ENCODE results near the gene CHPF. TPM values are rescaled to one million over a fixed set of nuclear protein-coding genes. Genes with fewer than 3 reads are reported as not detected.
A peak's percentile ranks its signal among the peaks of the same experiment; 100 is the strongest.

CHPF gene
- total RNA-seq, 2 experiments from 2014 or later = 16.6 to 18.4 TPM

DNA sequence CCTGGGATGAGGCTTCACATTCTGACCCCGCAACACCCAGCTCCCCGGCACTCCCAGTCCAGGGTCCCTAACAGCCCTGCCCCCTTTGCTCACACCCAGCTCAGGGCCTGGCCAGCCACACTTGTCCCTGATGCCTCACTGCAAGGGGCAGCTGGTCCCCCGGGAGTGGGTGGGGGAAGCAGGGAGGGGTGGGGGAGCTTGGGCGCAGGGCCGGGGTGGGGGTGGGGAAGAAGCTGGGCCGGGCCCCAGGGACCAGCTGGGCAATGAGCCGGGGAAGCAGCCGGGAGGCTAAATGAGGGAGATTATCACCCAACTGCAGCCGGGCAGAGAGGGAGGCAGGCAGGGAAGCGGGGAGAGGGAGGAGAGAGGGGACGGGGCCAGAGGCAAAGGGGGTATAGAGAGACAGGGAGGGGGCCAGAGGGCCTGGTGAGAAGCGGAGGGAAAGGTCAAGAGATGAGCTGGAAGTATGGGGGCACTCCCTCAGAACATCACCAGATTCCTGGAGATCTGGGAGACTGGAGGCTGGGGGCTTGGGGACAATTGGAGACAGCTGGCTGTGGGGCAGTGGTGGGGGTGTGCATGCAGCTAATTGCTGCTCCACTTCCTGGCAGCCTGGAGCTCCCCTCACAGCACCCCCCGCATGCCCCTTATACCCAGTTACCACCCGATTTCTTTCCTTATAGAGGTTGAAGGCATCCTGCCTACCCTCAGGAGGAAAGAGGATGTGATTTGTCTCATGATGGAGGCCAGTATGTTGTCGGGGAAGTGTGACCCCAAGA lies 31.9 kb downstream of the CHPF start:
- POLR2A ChIA-PET = interaction anchor here (1.4 kb wide), 1 partner anchor 13 kb away, joined by 4 read pairs; the partner anchor contains the start of gene GMPPA
- Mint-ChIP-seq H3K4me1 (ENCODE audit: low read depth) (peaks cover 18% of the 10 kb centered on the region), H3K9me3 (no peaks in the 10 kb centered on the region), H3K27ac (no peak overlapping the region), H3K27me3 (peaks cover 61% of the 10 kb centered on the region), H3K4me3 (no peak overlapping the region), H3K36me3 (ENCODE audit: low read depth) (peaks cover under 1% of the 10 kb centered on the region)
- no peak for DNase-seq
- CTCF ChIA-PET = interaction anchor here (1.1 to 7.2 kb wide), 5 partner anchors 9 to 516 kb away, joined by 3 to 86 read pairs (median 15); partner anchors contain the start of gene GMPPA
- intact Hi-C loops (cut with micrococcal nuclease) = no loop called here
- TF ChIP-seq, protein P1, sequence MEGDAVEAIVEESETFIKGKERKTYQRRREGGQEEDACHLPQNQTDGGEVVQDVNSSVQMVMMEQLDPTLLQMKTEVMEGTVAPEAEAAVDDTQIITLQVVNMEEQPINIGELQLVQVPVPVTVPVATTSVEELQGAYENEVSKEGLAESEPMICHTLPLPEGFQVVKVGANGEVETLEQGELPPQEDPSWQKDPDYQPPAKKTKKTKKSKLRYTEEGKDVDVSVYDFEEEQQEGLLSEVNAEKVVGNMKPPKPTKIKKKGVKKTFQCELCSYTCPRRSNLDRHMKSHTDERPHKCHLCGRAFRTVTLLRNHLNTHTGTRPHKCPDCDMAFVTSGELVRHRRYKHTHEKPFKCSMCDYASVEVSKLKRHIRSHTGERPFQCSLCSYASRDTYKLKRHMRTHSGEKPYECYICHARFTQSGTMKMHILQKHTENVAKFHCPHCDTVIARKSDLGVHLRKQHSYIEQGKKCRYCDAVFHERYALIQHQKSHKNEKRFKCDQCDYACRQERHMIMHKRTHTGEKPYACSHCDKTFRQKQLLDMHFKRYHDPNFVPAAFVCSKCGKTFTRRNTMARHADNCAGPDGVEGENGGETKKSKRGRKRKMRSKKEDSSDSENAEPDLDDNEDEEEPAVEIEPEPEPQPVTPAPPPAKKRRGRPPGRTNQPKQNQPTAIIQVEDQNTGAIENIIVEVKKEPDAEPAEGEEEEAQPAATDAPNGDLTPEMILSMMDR (IDR thresholded peaks at IDR 0.05) = no peak
- no peak for ATAC-seq

DNA sequence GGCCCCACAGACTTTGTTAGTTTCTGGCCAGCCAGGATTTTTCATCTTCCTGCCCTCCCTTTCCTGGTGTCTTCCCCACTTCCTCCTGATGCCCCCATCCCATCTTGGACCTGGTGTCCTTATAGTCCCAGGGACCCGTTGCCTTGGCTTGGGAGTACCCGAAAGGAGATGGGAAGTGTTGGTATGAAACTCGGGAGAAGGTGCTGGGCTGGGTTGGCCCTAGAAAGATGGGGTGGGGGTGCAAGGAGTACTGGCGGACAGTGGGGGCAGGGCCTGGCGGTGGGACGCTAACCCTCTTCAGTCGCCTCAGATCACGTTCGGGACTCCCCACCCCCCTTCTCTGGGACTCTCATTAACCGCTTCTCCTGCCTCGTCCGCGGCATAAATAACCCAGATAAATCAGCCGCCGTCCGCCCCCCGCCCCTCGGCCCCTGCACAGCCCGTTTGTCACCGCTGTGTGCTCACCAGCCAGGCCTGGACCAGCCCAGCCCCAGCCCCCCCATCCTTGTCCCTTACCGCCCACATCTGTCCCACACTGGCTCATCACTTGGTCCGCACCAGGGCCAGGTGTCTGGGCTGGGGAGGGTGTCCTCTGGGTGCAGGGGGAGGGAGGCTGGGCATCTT lies 33.0 kb downstream of the CHPF start:
- H3K27me3 Mint-ChIP-seq = peaks cover 50% of the 10 kb centered on the region
- H3K9me3 Mint-ChIP-seq = no peaks in the 10 kb centered on the region
- no peak overlapping the region for H3K4me3 Mint-ChIP-seq
- ChIA-PET POLR2A (interaction anchor here (1.0 to 1.4 kb wide), 2 partner anchors 8 to 12 kb away, joined by 4 read pairs; partner anchors contain the start of gene GMPPA), CTCF (interaction anchor here (0.8 to 7.2 kb wide), 14 partner anchors 10 to 515 kb away, joined by 3 to 86 read pairs (median 8); partner anchors contain the start of gene GMPPA)
- intact Hi-C loops (cut with micrococcal nuclease) = no loop called here
- TF ChIP-seq, protein P1 (IDR thresholded peaks at IDR 0.05) = no peak
- no peak for DNase-seq
- peaks cover 9% of the 10 kb centered on the region for H3K36me3 Mint-ChIP-seq (ENCODE audit: low read depth)
- no peak for ATAC-seq
- H3K4me1 Mint-ChIP-seq (ENCODE audit: low read depth) = peaks cover 18% of the 10 kb centered on the region
- no peak overlapping the region for H3K27ac Mint-ChIP-seq

DNA sequence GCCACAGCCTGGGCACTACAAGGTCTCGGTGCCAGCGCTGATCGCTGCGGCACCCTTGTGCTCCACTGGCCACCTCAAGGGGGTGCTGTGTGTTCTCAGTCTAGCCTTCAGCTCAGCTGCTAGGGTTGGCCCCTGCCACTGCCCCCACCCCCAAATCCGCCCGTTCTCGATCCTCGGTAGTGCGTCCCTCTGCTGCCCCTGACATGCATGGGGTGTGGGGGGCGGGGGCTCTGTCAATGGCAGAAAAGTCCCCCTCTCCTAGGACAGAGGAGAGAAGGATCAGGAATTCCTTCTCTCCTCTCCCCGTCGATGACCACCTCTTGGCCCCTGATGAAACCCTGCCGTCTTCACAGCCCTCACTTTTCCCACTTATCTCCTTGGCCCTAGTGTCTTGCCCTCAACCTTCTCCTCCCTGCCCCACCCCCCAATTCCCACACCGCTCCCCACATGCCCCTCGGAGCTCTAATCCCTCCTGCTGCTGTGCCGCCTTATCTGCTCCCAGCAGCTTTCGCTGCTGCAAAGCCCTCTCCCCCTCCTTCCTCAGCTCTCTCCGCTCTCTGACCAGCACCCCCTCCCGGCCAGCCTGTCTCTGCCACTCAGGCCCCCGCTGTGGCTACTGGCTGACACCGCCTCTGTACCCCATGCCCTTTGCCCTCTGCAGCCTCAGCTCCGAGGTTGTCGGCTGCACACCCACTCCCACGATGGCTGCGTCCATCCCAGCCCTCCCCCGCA lies 33.7 kb downstream of the CHPF start:
- peaks cover 15% of the 10 kb centered on the region for H3K36me3 Mint-ChIP-seq (ENCODE audit: low read depth)
- CTCF ChIA-PET = interaction anchor here (0.7 to 7.2 kb wide), 17 partner anchors 10 to 172 kb away, joined by 3 to 86 read pairs (median 7); partner anchors contain the start of gene GMPPA
- peaks cover 18% of the 10 kb centered on the region for H3K4me1 Mint-ChIP-seq (ENCODE audit: low read depth)
- DNase-seq (peak; percentile 69), ATAC-seq (peak; percentile 89)
- no peak overlapping the region for H3K27ac Mint-ChIP-seq
- intact Hi-C loops (cut with micrococcal nuclease) = no loop called here
- no peak overlapping the region for H3K4me3 Mint-ChIP-seq
- no peaks in the 10 kb centered on the region for H3K9me3 Mint-ChIP-seq
- TF ChIP-seq, protein P1 (IDR thresholded peaks at IDR 0.05) = peak; percentile 53
- peaks cover 44% of the 10 kb centered on the region for H3K27me3 Mint-ChIP-seq
- POLR2A ChIA-PET = interaction anchor here (0.7 to 1.0 kb wide), 3 partner anchors 9 to 12 kb away, joined by 3 to 4 read pairs (median 3); no protein-coding TSS in a partner anchor

DNA sequence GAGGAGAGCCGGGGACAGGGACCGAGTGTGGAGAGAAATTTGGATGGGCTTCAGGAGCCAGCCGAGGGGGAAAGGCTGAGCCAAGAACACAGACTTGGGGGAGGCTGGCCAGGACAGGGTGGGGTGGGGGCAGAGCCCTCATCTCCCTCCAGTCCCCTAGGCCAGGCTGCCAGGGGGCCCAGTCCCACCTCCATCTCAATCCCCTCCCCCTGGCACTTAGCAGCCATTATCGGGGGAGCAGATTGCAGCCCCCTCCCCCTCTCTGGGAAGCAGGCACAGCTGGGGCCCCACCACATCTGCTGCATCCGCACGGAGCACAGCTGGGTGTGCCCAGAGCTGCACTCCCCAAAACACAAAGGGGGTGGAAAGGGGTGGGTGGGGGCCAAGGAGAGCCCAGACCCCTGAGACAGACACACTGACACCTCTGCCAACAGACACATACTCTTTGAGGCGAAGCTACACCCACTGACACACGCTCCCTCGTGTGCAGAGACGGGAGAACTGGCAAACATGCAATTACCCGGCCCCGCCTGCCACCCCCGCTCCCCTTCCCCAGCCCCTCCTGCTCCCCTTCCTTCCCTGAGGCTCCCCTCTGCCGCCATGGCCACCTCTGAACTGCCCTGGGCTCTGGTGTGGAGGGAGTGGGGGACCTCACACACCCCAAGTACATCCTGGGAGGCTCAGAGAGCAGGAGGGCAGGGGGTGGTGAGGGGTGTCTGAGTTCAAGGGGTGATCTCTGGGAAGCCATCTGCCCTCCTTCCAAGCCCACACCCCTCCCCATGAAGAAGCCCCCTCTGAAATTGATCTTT lies 34.4 kb downstream of the CHPF start:
- H3K36me3 Mint-ChIP-seq (ENCODE audit: low read depth) = peaks cover 23% of the 10 kb centered on the region
- no peak overlapping the region for H3K4me3 Mint-ChIP-seq
- H3K27me3 Mint-ChIP-seq = peaks cover 42% of the 10 kb centered on the region
- intact Hi-C loops (cut with micrococcal nuclease) = no loop called here
- CTCF ChIA-PET = interaction anchor here (0.7 to 7.2 kb wide), 14 partner anchors 11 to 173 kb away, joined by 3 to 86 read pairs (median 9); partner anchors contain the start of gene GMPPA
- peak; percentile 45 for ATAC-seq
- POLR2A ChIA-PET = interaction anchor here (0.7 kb wide), 2 partner anchors 9 to 11 kb away, joined by 3 read pairs; no protein-coding TSS in a partner anchor
- DNase-seq = no peak
- peaks cover 17% of the 10 kb centered on the region for H3K4me1 Mint-ChIP-seq (ENCODE audit: low read depth)
- H3K9me3 Mint-ChIP-seq = no peaks in the 10 kb centered on the region
- TF ChIP-seq, protein P1 (IDR thresholded peaks at IDR 0.05) = no peak
- no peak overlapping the region for H3K27ac Mint-ChIP-seq
